Heart right ventricle (tissue), 16 donors: ENCODE measurements around the gene NHS. TPM values are rescaled to one million over a fixed set of nuclear protein-coding genes. Genes with fewer than 3 reads are reported as not detected.
"Not testable (repeated sequence)": the region's sequence is repeated elsewhere in the genome, so short reads cannot be mapped to it uniquely, and the experiment has no call there.

Experiments used
- ATAC-seq, 8 donors: fragments of 200-7000 bp; cut with Tn5 transposase; one replicate each; pipeline ENCODE4 v1.9.1; 2020; ENCODE audit warnings: mild to moderate bottlenecking in 8 of 8, moderate library complexity in 8 of 8, moderate number of reproducible peaks in 1 of 8
- DNase-seq, 2 donors: peaks; one replicate each; pipeline ENCODE4 v3.0.0-alpha.2; 2020
- H3K27ac ChIP-seq, 10 donors: fragments of 200-600 bp; sonication (generic) in 2 of 10; one replicate each; pipeline versions ENCODE4 v1.5.0 to v1.8.0; 2020 to 2022; ENCODE audit warnings: mild to moderate bottlenecking in 3 of 10
- H3K27me3 ChIP-seq, 7 donors: fragments of 200-600 bp; one replicate each; pipeline ENCODE4 v1.8.0; 2021 to 2022; ENCODE audit warnings: mild to moderate bottlenecking in 2 of 7
- H3K36me3 ChIP-seq, 9 donors: fragments of 200-600 bp; sonication (generic) in 1 of 9; one replicate each; pipeline versions ENCODE4 v1.5.0 to v1.8.0; 2020 to 2022; ENCODE audit warnings: mild to moderate bottlenecking in 2 of 9
- H3K4me1 ChIP-seq, 9 donors: fragments of 200-600 bp; sonication (generic) in 1 of 9; one replicate each; pipeline versions ENCODE4 v1.5.0 to v1.8.0; 2020 to 2022; ENCODE audit warnings: mild to moderate bottlenecking in 4 of 9
- H3K4me3 ChIP-seq, 10 donors: fragments of 200-600 bp; sonication (generic) in 2 of 10; one replicate each; pipeline versions ENCODE4 v1.5.0 to v1.8.0; 2020 to 2022; ENCODE audit warnings: mild to moderate bottlenecking in 7 of 10, moderate library complexity in 2 of 10
- H3K9me3 ChIP-seq, 11 donors: fragments of 200-600 bp in 10 of 11; sonication (generic) in 2 of 11; one replicate each; pipeline versions ENCODE4 v1.5.0 to v1.8.0; 2013 to 2022; ENCODE audit warnings: mild to moderate bottlenecking in 2 of 11, control low read depth in 1 of 11, moderate library complexity in 1 of 11
- WGBS, 2 donors: extraction: QIAGEN DNeasy Blood & Tissue Kit; methylation state at CpG; one replicate each; pipeline ENCODE4 v1.1.7; 2013; ENCODE audit warnings: inconsistent platforms in 1 of 2; 5-methylcytosine and 5-hydroxymethylcytosine counted together
- intact Hi-C, 10 donors: fragments of 100-400 bp; cut with DNase I; formaldehyde crosslinking; loops; one replicate each; pipeline versions ENCODE4 v1.11.1 to v1.14.2; 2022
- polyA plus RNA-seq, 2 donors: library from polyadenylated mRNA; stranded (reverse); fragments of 200-250 nt; gene quantifications; one replicate each; pipeline ENCODE4 v1.2.3, GENCODE V29; 2013
- total RNA-seq, 10 donors: library from RNA; stranded (reverse); fragmentation: NEBNext Ultra II Directional in 3 of 10; extraction: Animal tissue kit (Norgen Biotek cat#: 25700) in 3 of 10; gene quantifications; one replicate each; pipeline versions ENCODE4 v1.2.1 to v1.2.4, GENCODE V29; 2021 to 2023
- TF ChIP-seq, protein P1 (sequence below), 9 donors: fragments of 200-600 bp; sonication (generic) in 2 of 9; IDR thresholded peaks; one replicate each; pipeline versions ENCODE4 v1.5.0 to v1.8.0; 2021 to 2022; ENCODE audit warnings: antibody characterized with exemption in 9 of 9, mild to moderate bottlenecking in 5 of 9, moderate library complexity in 1 of 9
- donor health status: Arrhythmogenic right ventricular cardiomyopathy.
- donor health status: ischemic (EF 13 %, LVEDD 7.1; RV severe dilation, severe dysfunction).
- donor health status: healthy with polysubstance abuse.
- donor health status: DM: no; HTN: yes; CAD: no.
- donor health status: DM: no; HTN: no; CAD: no.
- donor health status: ischemic (EF 25% LVEDD 6.9; RV normal size, moderate dysfunction).
- donor health status: ischemic (EF 25% LVEDD 5.7; RV mildly dilated, moderate dysfunction).
- donor health status: healthy.
- donor health status: DM: yes; HTN: yes; CAD: no.
- donor health status: Ischemic cardiomyopathy.
- donor health status: ischemic (EF 35%, LVEDD 5.7; RV mildly dilated, moderate dysfunction).
- donor health status: nonischemic (EF 11% LVEDD 7.7; RV severe dilation, severe dysfunction).
- donor health status: DM: yes; HTN: yes; CAD: no.
- donor health status: PGD.
- donor health status: ischemic (EF 29% LVEDD 5.4; RV normal size, mild dysfunction).
- donor health status: nonischemic (EF 23%, LVEDD 6.1; RV moderate dilation, normal function).

Gene NHS
- total and polyA plus RNA-seq, 12 donors, result 0.20 to 2.7 (median 1.2) TPM

DNA sequence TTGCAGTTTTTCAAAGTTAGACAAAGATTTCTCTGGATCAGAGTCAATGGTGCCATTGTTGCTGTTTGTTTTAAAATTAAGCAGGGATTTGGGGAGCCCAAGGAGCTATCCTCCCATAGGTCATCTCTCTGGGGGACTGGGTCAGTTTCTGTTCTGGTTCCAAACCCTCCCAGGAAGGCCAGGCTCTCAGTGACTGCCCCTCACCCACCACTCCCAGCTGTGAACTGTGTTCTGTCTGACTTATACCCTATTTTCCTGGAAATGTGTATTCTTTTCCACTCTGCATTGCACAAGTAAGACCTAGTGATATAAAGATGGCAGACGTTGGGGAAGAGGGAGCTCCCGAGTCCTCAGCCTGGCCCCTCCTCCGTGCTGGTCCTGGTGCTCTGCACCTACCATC is 65.8 kb downstream of the NHS start:
- no peaks in the 10 kb centered on the region for H3K9me3 ChIP-seq
- no peaks in the 10 kb centered on the region for H3K36me3 ChIP-seq
- H3K27ac ChIP-seq, result no peak overlapping the region
- intact Hi-C loops, result loop anchor here in 1 of 10 donors (5.0 kb wide), 1 partner anchor 1954 kb away; no protein-coding TSS in a partner anchor
- TF ChIP-seq, protein P1, sequence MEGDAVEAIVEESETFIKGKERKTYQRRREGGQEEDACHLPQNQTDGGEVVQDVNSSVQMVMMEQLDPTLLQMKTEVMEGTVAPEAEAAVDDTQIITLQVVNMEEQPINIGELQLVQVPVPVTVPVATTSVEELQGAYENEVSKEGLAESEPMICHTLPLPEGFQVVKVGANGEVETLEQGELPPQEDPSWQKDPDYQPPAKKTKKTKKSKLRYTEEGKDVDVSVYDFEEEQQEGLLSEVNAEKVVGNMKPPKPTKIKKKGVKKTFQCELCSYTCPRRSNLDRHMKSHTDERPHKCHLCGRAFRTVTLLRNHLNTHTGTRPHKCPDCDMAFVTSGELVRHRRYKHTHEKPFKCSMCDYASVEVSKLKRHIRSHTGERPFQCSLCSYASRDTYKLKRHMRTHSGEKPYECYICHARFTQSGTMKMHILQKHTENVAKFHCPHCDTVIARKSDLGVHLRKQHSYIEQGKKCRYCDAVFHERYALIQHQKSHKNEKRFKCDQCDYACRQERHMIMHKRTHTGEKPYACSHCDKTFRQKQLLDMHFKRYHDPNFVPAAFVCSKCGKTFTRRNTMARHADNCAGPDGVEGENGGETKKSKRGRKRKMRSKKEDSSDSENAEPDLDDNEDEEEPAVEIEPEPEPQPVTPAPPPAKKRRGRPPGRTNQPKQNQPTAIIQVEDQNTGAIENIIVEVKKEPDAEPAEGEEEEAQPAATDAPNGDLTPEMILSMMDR (IDR thresholded peaks at IDR 0.05), result no peak
- ATAC-seq, result no peak
- WGBS, 2 donors, result 64 to 73% methylated on average over 3 of the region's 3 CpGs
- H3K4me3 ChIP-seq, result no peak overlapping the region
- peaks cover 0 to 27% (median 0%) of the 10 kb centered on the region in 7 donors for H3K27me3 ChIP-seq
- DNase-seq, result no peak
- H3K4me1 ChIP-seq, result no peaks in the 10 kb centered on the region

DNA sequence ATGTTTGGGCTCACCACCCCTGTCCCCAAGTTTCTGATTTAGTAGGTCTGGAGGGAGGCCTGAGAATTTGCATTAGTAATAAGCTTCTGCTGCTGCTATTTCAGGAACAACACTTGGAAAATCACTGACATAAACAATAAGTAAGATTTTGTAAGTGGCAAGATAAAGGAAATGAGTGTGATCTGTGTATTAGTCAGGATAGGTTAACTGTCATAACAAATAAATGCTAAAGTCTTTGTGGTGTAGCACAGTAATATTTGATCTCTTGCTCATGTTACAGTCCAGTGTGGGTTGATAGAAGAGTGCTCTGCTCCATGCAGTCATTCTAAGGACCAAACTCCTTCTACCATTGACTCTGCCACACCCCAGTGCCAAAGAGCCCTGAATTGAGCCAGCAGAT is 67.0 kb downstream of the NHS start:
- Histone ChIP-seq H3K4me3 (no peak overlapping the region), H3K27ac (no peak overlapping the region), H3K4me1 (no peaks in the 10 kb centered on the region), H3K9me3 (no peaks in the 10 kb centered on the region), H3K36me3 (no peaks in the 10 kb centered on the region), H3K27me3 (peaks cover 0 to 35% (median 0%) of the 10 kb centered on the region in 7 donors)
- no peak for DNase-seq
- TF ChIP-seq, protein P1 (IDR thresholded peaks at IDR 0.05), result no peak
- ATAC-seq, result no peak
- intact Hi-C loops, result loop anchor here in 1 of 10 donors (5.0 kb wide), 1 partner anchor 1955 kb away; no protein-coding TSS in a partner anchor

DNA sequence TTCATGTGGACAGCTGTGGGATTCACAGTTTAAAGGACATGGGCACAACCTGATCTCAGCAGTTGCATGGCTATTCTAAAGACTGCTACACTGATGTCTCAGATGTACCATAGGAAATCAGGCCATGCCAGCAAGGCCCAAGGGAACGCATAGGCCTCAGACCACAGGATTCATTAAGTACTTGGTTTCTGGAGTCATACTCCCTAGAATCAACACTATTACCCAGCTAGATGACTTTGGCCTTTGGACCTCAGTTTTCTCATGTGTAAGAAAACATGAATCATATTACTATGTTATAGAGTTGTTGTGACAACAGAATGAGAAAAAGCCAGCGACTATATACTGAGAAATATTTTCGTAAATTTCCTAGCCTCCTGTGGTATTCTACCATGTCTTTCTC is 67.9 kb downstream of the NHS start:
- Histone ChIP-seq H3K4me3 (no peak overlapping the region), H3K9me3 (no peaks in the 10 kb centered on the region), H3K27me3 (peaks cover 0 to 32% (median 0%) of the 10 kb centered on the region in 7 donors), H3K27ac (no peak overlapping the region), H3K36me3 (no peaks in the 10 kb centered on the region), H3K4me1 (no peaks in the 10 kb centered on the region)
- WGBS, 2 donors, result 91 to 98% methylated on average over 3 of the region's 3 CpGs
- ATAC-seq (no peak), DNase-seq (no peak)
- intact Hi-C loops, result loop anchor here in 1 of 10 donors (5.0 kb wide), 1 partner anchor 1956 kb away; no protein-coding TSS in a partner anchor
- TF ChIP-seq, protein P1 (IDR thresholded peaks at IDR 0.05), result no peak

DNA sequence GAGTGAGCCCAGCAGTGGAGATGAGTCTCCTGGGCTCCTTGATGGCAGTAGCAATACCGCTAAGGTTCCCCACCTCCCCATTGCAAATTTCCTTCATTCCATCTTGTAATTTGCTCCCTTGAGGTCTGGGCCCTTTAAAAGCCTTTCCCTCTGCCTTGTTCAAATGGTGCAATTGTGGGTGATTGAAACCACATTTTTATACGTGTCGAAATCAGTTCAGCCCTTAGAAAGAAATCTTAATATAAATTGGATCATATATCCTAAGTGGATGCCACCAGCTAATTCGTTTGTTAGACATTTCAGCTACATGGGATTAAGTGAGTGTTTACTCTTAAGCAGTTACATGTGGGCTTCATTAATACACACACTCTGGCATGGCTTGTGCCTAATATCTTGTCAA is 68.6 kb downstream of the NHS start:
- no peaks in the 10 kb centered on the region for H3K4me1 ChIP-seq
- TF ChIP-seq, protein P1 (IDR thresholded peaks at IDR 0.05), result no peak
- WGBS, 2 donors, result 86 to 88% methylated on average over 4 of the region's 4 CpGs
- H3K27ac ChIP-seq, result no peak overlapping the region
- no peaks in the 10 kb centered on the region for H3K36me3 ChIP-seq
- peaks cover 0 to 30% (median 0%) of the 10 kb centered on the region in 7 donors for H3K27me3 ChIP-seq
- H3K4me3 ChIP-seq, result no peak overlapping the region
- intact Hi-C loops, result loop anchor here in 1 of 10 donors (5.0 kb wide), 1 partner anchor 1956 kb away; no protein-coding TSS in a partner anchor
- ATAC-seq (no peak), DNase-seq (no peak)
- H3K9me3 ChIP-seq, result no peaks in the 10 kb centered on the region

DNA sequence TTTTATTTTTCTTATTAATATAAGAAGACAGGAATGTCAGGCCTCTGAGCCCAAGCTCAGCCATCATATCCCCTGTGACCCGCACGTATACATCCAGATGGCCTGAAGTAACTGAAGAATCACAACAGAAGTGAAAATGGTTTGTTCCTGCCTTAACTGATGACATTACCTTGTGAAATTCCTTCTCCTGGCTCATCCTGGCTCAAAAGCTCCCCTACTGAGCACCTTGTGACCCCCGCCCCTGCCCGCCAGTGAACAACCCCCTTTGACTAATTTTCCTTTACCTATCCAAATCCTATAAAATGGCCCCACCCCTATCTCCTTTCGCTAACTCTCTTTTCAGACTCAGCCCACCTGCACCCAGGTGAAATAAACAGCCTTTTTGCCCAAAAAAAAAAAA is 71.3 kb downstream of the NHS start:
- peaks cover 0 to 35% (median 0%) of the 10 kb centered on the region in 7 donors for H3K27me3 ChIP-seq
- WGBS, 2 donors, result 97 to 98% methylated on average over 4 to 5 of the region's 5 CpGs
- H3K27ac ChIP-seq, H3K9me3 ChIP-seq, H3K4me3 ChIP-seq, DNase-seq, H3K4me1 ChIP-seq, H3K36me3 ChIP-seq, ATAC-seq, intact Hi-C loops: not testable (repeated sequence)
